Peyer's patch (tissue), 4 donors: ENCODE data around the gene ALPL. TPM values are rescaled to one million over a fixed set of nuclear protein-coding genes. Genes with fewer than 3 reads are reported as not detected.

Experiments
- DNase-seq, 3 donors: peaks; one replicate each; pipeline ENCODE4 v3.0.0-alpha.2; 2017 to 2019
- H3K27ac ChIP-seq, 4 donors: fragments of 200-600 bp; sonication (generic); one replicate each; pipeline ENCODE4 v1.5.1; 2016 to 2019
- H3K27me3 ChIP-seq, 2 donors: fragments of 200-600 bp; sonication (generic); one replicate each; pipeline ENCODE4 v1.5.1; 2019
- H3K36me3 ChIP-seq, 3 donors: fragments of 200-600 bp; sonication (generic); one replicate each; pipeline ENCODE4 v1.5.1; 2016 to 2019
- H3K4me1 ChIP-seq, 4 donors: fragments of 200-600 bp; sonication (generic); one replicate each; pipeline ENCODE4 v1.5.1; 2016 to 2019
- H3K4me3 ChIP-seq, 4 donors: fragments of 200-600 bp; sonication (generic); 1 replicate in 3 of 4; 2 replicates in 1 of 4; pipeline ENCODE4 v1.5.1; 2016 to 2019; ENCODE audit warnings: mild to moderate bottlenecking in 1 of 4
- H3K9me3 ChIP-seq, 4 donors: fragments of 200-600 bp; sonication (generic); one replicate each; pipeline ENCODE4 v1.5.1; 2016 to 2019; ENCODE audit warnings: mild to moderate bottlenecking in 1 of 4
- POLR2A ChIP-seq, 2 donors: fragments of 450-650 bp; IDR thresholded peaks; one replicate each; pipeline ENCODE4 v1.5.1; 2017; ENCODE audit warnings: antibody characterized with exemption in 2 of 2, mild to moderate bottlenecking in 2 of 2, moderate library complexity in 2 of 2
- total RNA-seq, 4 donors: library from RNA; depleted of rRNA; stranded (reverse); fragments of >200 nt; gene quantifications; one replicate each; pipeline ENCODE4 v1.1.0, GENCODE V29; 2016
- TF ChIP-seq, protein P1 (sequence below), 6 experiments: fragments of 450-650 bp in 4 of 6; fragments of 200-600 bp in 2 of 6; sonication (generic) in 1 of 6; IDR thresholded peaks; one replicate each; pipeline ENCODE4 v1.5.1; 2017 to 2019; ENCODE audit warnings: antibody characterized with exemption in 6 of 6, mild to moderate bottlenecking in 3 of 6, moderate library complexity in 1 of 6

The ALPL gene
- total RNA-seq, 4 donors from 2014 or later = 0.70 to 10.7 (median 2.2) TPM

DNA sequence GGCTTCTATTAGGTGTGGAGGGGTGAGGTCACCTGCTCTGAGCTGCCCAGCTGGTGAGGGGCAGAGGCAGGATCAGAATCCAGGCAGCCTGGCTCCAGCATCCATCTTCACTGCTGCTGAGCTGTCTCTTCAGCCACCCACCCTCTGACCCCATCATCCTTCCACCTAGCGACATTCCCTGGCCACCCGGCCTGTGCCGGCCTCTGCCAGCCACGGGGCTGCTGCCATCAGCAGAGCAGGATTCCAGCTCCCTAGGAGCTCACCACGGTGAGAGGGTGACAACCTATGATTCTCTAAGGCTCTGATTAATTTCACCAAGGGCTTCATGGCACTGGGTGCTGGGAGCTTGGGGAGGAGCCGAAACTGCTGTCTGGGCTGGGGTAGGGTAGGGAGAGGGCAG is 32.1 kb downstream of the ALPL start:
- Histone ChIP-seq H3K4me1 (no peaks in the 10 kb centered on the region), H3K4me3 (no peak overlapping the region), H3K36me3 (no peaks in the 10 kb centered on the region), H3K9me3 (no peaks in the 10 kb centered on the region), H3K27ac (no peak overlapping the region), H3K27me3 (no peaks in the 10 kb centered on the region)
- TF ChIP-seq, protein P1, sequence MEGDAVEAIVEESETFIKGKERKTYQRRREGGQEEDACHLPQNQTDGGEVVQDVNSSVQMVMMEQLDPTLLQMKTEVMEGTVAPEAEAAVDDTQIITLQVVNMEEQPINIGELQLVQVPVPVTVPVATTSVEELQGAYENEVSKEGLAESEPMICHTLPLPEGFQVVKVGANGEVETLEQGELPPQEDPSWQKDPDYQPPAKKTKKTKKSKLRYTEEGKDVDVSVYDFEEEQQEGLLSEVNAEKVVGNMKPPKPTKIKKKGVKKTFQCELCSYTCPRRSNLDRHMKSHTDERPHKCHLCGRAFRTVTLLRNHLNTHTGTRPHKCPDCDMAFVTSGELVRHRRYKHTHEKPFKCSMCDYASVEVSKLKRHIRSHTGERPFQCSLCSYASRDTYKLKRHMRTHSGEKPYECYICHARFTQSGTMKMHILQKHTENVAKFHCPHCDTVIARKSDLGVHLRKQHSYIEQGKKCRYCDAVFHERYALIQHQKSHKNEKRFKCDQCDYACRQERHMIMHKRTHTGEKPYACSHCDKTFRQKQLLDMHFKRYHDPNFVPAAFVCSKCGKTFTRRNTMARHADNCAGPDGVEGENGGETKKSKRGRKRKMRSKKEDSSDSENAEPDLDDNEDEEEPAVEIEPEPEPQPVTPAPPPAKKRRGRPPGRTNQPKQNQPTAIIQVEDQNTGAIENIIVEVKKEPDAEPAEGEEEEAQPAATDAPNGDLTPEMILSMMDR (IDR thresholded peaks at IDR 0.05) = no peak
- TF ChIP-seq POLR2A (IDR thresholded peaks at IDR 0.05) = no peak
- no peak for DNase-seq

DNA sequence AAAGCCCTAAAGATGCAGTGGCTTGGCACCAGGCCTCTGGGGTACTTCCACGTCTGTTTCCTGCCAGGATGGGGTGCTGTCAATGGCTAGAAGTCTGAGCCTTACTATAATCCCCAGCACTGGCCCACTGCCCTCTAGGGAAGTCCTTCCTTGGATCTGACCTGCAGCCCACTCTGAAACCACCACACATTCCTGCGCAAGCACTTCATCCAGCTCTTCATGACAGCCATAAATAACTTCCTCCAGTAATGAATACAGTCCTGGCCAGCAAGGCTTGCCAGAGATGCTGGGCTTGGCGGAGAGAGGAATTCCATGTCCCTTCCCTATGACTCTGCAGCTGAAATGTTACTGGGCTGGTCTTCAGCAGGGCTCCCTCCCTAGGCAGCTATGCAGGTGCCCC is 32.6 kb downstream of the ALPL start:
- no peaks in the 10 kb centered on the region for H3K27me3 ChIP-seq
- no peak for TF ChIP-seq POLR2A (IDR thresholded peaks at IDR 0.05)
- TF ChIP-seq, protein P1 (IDR thresholded peaks at IDR 0.05) = no peak
- no peaks in the 10 kb centered on the region for H3K36me3 ChIP-seq
- H3K27ac ChIP-seq = no peak overlapping the region
- no peak overlapping the region for H3K4me3 ChIP-seq
- H3K9me3 ChIP-seq = no peaks in the 10 kb centered on the region
- no peak for DNase-seq
- H3K4me1 ChIP-seq = no peaks in the 10 kb centered on the region

DNA sequence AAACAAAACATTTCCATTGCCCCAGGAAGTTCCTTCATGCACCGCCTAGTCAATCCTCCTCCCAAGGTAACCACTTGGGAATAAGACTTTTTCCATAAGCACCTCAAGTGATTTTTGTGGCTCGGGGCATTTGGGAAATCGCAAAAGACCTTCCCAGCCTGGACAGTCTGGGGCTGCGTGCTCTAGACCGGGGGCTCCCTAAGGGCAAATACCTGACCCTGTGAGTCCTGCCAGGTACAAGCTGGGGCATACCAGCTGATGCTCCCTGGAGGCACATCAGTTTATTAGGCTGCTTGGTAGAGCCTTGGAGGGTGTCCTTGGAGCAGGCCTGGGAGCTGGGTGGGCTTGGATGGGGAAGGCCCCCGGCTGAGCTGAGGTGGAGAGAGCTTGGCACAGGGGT is 34.4 kb downstream of the ALPL start:
- H3K4me3 ChIP-seq = no peak overlapping the region
- H3K36me3 ChIP-seq = no peaks in the 10 kb centered on the region
- DNase-seq = no peak
- no peaks in the 10 kb centered on the region for H3K27me3 ChIP-seq
- H3K27ac ChIP-seq = no peak overlapping the region
- no peak for TF ChIP-seq POLR2A (IDR thresholded peaks at IDR 0.05)
- TF ChIP-seq, protein P1 (IDR thresholded peaks at IDR 0.05) = no peak
- no peaks in the 10 kb centered on the region for H3K4me1 ChIP-seq
- no peaks in the 10 kb centered on the region for H3K9me3 ChIP-seq

DNA sequence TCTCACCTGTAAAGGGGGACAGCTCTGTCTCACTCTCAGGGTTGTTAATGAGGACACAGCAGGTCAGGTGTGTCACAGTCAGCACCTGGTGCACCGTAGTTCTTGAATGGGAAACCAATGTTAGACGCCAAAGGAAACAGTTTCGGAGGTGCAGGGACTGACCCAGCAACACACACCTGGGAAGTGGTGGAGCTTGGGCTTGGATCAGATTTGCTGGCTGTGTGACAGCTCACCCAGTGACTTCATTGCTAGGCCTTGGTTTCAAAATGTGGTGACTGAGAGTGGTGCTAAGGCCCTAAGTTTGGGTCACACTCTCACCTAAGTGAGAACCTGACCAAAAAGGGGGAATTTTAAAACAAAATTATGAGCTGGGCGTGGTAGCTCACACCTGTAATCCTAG is 34.9 kb downstream of the ALPL start:
- no peak overlapping the region for H3K27ac ChIP-seq
- no peaks in the 10 kb centered on the region for H3K36me3 ChIP-seq
- no peaks in the 10 kb centered on the region for H3K27me3 ChIP-seq
- H3K9me3 ChIP-seq = no peaks in the 10 kb centered on the region
- TF ChIP-seq POLR2A (IDR thresholded peaks at IDR 0.05) = no peak
- TF ChIP-seq, protein P1 (IDR thresholded peaks at IDR 0.05) = no peak
- no peak for DNase-seq
- no peak overlapping the region for H3K4me3 ChIP-seq
- no peaks in the 10 kb centered on the region for H3K4me1 ChIP-seq

DNA sequence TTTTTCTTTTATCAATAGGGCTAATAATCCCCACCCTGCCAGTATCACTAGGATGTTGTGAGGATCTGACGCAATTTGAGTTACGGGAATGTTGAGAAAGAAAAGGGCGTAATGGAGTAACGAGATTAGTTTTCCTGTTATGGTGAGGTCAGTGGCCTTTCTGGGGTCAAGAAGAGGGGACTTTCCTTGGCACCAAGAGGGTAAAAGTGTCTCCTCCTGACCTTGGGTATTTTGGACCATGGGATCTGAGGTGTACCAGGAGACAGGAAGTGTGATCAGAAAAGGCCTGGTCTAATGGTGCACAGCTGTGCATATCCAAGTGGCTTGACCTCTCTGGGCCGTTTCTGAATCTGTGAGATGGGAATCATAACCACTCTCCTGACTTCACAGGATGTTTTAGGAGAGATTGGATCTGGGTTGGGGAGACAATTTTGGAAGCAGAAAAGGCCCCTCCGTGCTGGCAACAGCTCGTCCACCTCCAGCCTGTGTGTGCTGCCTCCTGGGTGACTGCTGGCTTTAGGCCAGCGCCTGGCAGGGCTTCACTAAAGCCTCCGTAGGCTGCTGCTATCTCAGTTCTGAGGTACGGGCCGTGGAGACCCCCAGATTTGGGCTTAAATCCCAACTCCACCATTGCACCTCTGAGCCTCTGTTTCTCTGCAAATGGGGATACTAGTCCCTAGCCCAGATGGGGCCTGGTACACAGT is 37.1 kb downstream of the ALPL start:
- no peaks in the 10 kb centered on the region for H3K36me3 ChIP-seq
- no peaks in the 10 kb centered on the region for H3K9me3 ChIP-seq
- H3K27me3 ChIP-seq = no peaks in the 10 kb centered on the region
- H3K4me1 ChIP-seq = no peaks in the 10 kb centered on the region
- TF ChIP-seq POLR2A (IDR thresholded peaks at IDR 0.05) = no peak
- TF ChIP-seq, protein P1 (IDR thresholded peaks at IDR 0.05) = no peak
- H3K4me3 ChIP-seq = no peak overlapping the region
- DNase-seq = no peak
- H3K27ac ChIP-seq = no peak overlapping the region

DNA sequence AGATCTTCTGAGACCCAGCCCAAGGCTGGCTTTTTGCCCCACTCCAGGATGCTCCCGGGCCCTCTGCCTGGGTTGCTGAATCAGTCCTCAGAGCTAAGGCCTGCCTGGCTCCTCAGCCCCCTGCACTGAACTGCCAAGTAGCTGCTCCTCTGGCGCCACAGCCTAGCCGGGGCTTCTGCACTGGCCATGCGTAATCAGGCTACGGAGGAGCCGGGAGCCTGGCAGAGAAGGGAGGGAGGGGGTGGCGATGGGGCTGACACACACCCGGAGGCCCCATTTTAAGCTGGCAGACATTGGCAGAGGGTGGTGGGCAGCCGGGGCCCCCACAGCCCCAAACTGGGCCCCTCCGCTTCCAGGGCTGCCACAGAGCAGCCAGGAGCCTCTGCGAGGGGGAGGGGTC is 38.7 kb downstream of the ALPL start:
- Histone ChIP-seq H3K36me3 (no peaks in the 10 kb centered on the region), H3K4me3 (no peak overlapping the region), H3K27ac (no peak overlapping the region), H3K27me3 (no peaks in the 10 kb centered on the region), H3K9me3 (no peaks in the 10 kb centered on the region), H3K4me1 (no peaks in the 10 kb centered on the region)
- no peak for DNase-seq
- TF ChIP-seq POLR2A (IDR thresholded peaks at IDR 0.05) = no peak
